Measurements from ENCODE around the gene SDS. TPM values are rescaled to one million over a fixed set of nuclear protein-coding genes. Genes with fewer than 3 reads are reported as not detected.
A peak's percentile ranks its signal among the peaks of the same experiment; 100 is the strongest.
"Not testable (repeated sequence)": the region's sequence is repeated elsewhere in the genome, so short reads cannot be mapped to it uniquely, and the experiment has no call there.

The SDS gene
- total and polyA plus RNA-seq, 7 donors = 0.27 to 23.6 (median 3.9) TPM; not detected in 3

DNA sequence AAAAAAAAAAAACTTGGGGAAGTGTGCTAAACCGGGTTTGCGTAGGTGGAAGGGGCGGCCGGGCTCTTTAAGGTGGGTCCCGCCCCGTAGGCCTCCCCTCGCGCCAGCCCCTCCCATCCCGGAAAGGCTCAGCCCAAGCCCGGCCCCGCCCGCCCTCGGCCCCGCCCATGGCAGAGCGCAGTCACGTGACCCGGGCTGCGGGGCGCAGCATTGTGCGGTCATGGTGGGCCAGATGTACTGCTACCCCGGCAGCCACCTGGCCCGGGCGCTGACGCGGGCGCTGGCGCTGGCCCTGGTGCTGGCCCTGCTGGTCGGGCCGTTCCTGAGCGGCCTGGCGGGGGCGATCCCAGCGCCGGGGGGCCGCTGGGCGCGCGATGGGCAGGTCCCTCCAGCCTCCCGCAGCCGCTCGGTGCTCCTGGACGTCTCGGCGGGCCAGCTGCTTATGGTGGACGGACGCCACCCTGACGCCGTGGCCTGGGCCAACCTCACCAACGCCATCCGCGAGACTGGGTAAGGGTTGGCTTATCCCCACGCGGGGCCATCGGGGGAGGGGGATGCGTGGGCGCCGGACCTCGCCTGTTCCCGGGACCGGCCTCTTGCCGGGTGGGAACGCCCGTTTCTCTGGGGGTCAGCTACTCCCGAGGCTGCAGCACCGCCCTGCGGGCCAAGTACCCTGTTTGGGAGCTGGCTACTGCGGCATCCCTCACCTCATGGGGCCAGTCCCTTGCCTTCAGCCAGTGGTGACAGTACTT lies 45.1 kb downstream of the SDS start, which contains the start of gene PLBD2:
Gene PLBD2, plus strand, starts transcription at position 207 of the 752 bp plus-strand sequence. Its CDS starts 14 bp downstream, at position 221.
- WGBS, 2 donors = 1 to 2% methylated on average over 67 of the region's 67 CpGs
- peak within 1 kb of the TSS; percentile 47 to 90 (median 86) for H3K4me3 ChIP-seq
- H3K9me3 ChIP-seq = no peaks in the 10 kb centered on the region
- intact Hi-C loops (cut with DNase I) = loop anchor here (1.0 to 2.0 kb wide), 3 partner anchors 23 to 174 kb away; partner anchors contain the start of genes DDX54, RITA1, SLC8B1 and TPCN1
- TF ChIP-seq POLR2A (IDR thresholded peaks at IDR 0.05) = no peak
- peak; percentile 51 to 87 (median 72) for TF ChIP-seq POLR2AphosphoS5 (IDR thresholded peaks at IDR 0.05)
- peak within 1 kb of the TSS; percentile 85 to 91 (median 88) for H3K27ac ChIP-seq
- DNase-seq = peak; percentile 97
- H3K36me3 ChIP-seq = no peaks in the 10 kb centered on the region
- peaks cover 0 to 21% (median 14%) of the 10 kb centered on the region in 4 donors for H3K4me1 ChIP-seq
- no peaks in the 10 kb centered on the region for H3K27me3 ChIP-seq

DNA sequence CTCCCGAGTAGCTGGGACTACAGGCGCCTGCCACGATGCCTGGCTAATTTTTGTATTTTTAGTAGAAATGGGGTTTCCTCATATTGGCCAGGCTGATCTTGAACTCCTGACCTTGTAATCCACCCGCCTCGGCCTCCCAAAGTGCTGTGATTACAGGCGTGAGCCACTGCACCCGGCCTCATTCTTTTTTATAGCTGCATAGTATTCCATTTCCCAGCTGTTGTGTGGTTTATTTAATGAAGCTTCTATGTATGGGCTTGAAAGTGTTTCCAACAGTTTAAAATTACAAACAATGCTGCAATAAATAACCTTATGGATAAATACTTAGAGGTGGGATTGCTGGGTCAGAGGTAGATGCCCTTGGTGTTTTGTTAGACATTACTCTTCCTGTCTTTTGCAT lies 49.5 kb downstream of the SDS start:
- H3K27me3 ChIP-seq; H3K4me3 ChIP-seq; intact Hi-C loops (cut with DNase I); DNase-seq; H3K36me3 ChIP-seq; H3K27ac ChIP-seq; H3K9me3 ChIP-seq: not testable (repeated sequence)
- peaks cover 0 to 11% (median 3%) of the 10 kb centered on the region in 4 donors for H3K4me1 ChIP-seq
- 86 to 89% methylated on average over 7 of the region's 7 CpGs for WGBS, 2 donors

DNA sequence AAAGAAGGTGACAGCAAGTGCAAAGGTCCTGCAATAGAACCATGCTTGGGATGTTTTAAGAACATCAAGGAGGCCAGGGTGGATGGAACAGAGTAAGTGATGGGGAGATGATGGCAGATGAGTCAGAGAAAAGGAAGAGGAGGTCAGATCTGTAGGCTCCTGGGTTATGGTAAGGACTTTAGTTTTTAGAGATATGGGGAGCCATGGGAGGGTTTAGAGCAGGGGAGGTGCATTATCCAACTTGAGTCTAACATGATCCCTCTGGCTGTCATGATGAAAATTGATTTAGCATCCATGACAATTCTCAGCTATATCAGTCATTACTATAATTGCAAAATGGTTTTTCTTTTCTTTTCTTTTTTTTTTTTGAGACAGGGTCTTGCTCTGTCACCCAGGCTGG lies 52.6 kb downstream of the SDS start:
- H3K4me3 ChIP-seq = no peak overlapping the region
- intact Hi-C loops (cut with DNase I) = no loop called here

DNA sequence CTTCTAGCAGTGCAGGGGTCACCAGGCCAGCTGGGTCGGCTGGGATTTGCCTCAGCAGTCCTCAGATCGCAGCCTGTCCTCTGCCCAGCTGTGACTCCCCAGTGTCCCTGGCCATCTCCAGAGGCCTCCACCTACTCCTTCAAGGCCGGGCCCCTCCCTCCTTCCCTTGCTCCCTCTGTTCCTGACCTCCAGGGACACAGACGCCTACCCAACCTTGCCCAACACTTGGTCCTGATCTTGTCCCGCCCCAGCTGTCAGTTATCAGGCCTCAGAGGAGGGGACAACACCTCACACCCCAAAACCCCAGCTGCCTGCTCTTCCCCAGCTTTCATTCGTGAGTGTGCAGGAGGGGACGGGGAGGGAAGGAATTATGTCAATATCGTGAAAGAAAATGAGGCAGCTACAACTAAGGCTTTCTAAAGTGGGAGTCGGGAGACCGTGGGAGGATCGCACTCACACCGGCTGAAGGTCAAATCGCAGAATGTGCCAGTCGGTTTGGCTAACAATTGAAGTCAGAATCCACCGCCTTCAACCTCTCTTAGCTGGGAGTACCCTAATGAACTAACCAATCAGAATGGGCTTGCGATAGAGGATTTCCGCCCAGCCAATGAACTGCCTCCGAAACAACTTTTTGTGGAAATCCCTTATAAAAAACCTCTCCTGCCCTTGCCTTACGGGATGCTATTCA lies 54.7 kb downstream of the SDS start:
- Histone ChIP-seq H3K4me1 (no peaks in the 10 kb centered on the region), H3K9me3 (no peaks in the 10 kb centered on the region), H3K36me3 (no peaks in the 10 kb centered on the region), H3K27ac (no peak overlapping the region), H3K27me3 (peaks cover 0 to 4% (median 0%) of the 10 kb centered on the region in 3 donors), H3K4me3 (no peak overlapping the region)
- 73 to 74% methylated on average over 19 of the region's 19 CpGs for WGBS, 2 donors
- intact Hi-C loops (cut with DNase I) = no loop called here
- no peak for DNase-seq
- TF ChIP-seq POLR2AphosphoS5 (IDR thresholded peaks at IDR 0.05) = no peak
- no peak for TF ChIP-seq POLR2A (IDR thresholded peaks at IDR 0.05)
- TF ChIP-seq, protein P1, sequence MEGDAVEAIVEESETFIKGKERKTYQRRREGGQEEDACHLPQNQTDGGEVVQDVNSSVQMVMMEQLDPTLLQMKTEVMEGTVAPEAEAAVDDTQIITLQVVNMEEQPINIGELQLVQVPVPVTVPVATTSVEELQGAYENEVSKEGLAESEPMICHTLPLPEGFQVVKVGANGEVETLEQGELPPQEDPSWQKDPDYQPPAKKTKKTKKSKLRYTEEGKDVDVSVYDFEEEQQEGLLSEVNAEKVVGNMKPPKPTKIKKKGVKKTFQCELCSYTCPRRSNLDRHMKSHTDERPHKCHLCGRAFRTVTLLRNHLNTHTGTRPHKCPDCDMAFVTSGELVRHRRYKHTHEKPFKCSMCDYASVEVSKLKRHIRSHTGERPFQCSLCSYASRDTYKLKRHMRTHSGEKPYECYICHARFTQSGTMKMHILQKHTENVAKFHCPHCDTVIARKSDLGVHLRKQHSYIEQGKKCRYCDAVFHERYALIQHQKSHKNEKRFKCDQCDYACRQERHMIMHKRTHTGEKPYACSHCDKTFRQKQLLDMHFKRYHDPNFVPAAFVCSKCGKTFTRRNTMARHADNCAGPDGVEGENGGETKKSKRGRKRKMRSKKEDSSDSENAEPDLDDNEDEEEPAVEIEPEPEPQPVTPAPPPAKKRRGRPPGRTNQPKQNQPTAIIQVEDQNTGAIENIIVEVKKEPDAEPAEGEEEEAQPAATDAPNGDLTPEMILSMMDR (IDR thresholded peaks at IDR 0.05) = no peak
- TF ChIP-seq EP300 (IDR thresholded peaks at IDR 0.05) = no peak

More for the DNA sequence above, 52.6 kb downstream of the SDS start:
- Histone ChIP-seq H3K4me1 (no peaks in the 10 kb centered on the region), H3K27ac (no peak overlapping the region), H3K36me3 (no peaks in the 10 kb centered on the region), H3K9me3 (no peaks in the 10 kb centered on the region), H3K27me3 (peaks cover 0 to 4% (median 0%) of the 10 kb centered on the region in 3 donors)
- TF ChIP-seq POLR2A (IDR thresholded peaks at IDR 0.05) (no peak), EP300 (IDR thresholded peaks at IDR 0.05) (no peak), POLR2AphosphoS5 (IDR thresholded peaks at IDR 0.05) (no peak)
- TF ChIP-seq, protein P1 (IDR thresholded peaks at IDR 0.05) = no peak
- DNase-seq = no peak

DNA sequence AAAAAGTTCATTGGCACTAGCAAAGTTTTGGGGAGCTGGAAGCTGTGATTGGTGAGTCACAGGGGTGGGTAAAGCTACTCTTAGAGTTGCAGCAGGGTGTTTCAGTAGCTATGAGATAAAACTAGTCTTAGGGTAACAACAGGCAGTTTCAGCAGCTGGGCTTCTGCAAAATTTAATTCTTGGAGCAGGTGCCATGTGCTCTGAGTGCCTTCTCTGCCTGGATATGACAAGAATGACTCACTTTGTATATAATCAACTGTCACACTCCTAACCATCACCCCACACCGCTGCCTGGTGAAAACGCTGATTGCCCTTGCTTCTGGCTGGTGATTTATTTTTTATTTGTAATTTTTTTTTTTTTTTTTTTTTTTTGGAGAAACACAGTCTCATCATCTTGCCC lies 55.8 kb downstream of the SDS start:
- Histone ChIP-seq H3K4me3 (no peak overlapping the region), H3K27me3 (peaks cover 0 to 7% (median 0%) of the 10 kb centered on the region in 3 donors), H3K27ac (no peak overlapping the region), H3K9me3 (no peaks in the 10 kb centered on the region), H3K36me3 (no peaks in the 10 kb centered on the region), H3K4me1 (no peaks in the 10 kb centered on the region)
- DNase-seq = no peak
- 65 to 74% methylated on average over 2 of the region's 2 CpGs for WGBS, 2 donors
- intact Hi-C loops (cut with DNase I) = no loop called here
- no peak for TF ChIP-seq EP300 (IDR thresholded peaks at IDR 0.05)
- TF ChIP-seq POLR2A (IDR thresholded peaks at IDR 0.05) = no peak
- TF ChIP-seq, protein P1 (IDR thresholded peaks at IDR 0.05) = no peak
- TF ChIP-seq POLR2AphosphoS5 (IDR thresholded peaks at IDR 0.05) = no peak

Data from sigmoid colon (tissue), 7 donors.